HG03521 (cell line): ENCODE measurements around the gene ST3GAL6.
"Not testable (repeated sequence)": the region's sequence is repeated elsewhere in the genome, so short reads cannot be mapped to it uniquely, and the experiment has no call there.

Source experiments
- ATAC-seq: cut with Tn5 transposase; IDR thresholded peaks from one replicate; pipeline ENCODE4 v1.9.1; 2021; ENCODE audit warnings: mild to moderate bottlenecking, moderate library complexity; ENCODE audit not compliant: unreplicated experiment

The ST3GAL6 gene

DNA sequence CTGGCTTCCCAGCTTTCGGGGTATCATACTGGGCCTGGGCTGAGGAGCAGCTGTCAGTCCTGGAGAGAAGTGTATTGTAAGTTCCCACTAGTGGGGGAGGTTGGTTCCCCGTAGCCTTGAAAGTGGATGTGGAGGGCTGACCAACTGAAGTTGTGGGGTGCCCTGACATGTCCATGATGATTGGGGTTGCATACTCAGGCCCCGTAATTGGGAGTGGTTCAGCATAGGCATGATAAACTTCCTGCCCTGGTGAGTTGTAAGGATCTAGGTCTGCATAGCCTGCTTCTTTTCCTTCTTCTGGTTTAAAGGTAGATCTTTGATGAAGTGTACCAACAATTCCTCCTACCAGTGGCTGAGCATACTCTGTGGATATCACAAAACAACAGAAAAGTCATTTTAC is 36.3 kb downstream of the ST3GAL6 start:
- no peak for ATAC-seq

DNA sequence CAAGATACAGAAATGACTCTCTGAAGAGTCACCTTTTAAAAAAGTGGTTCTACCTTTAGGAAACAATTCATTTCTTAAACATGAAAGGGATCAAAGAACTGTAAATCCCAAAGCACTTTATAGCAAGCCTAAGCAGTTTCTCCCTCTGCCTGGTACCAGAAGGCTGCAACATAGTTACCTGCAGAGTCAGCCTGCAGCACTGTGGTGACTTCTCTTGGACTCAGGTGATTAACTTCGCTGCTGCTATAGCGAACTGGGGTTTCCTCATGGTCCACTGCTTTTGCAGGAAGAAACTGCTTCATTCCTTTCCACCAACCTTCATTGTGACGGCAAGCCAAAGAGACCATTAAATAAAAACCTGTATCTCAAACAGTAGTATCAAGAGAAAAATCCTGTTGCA is 37.3 kb downstream of the ST3GAL6 start:
- ATAC-seq, result no peak

DNA sequence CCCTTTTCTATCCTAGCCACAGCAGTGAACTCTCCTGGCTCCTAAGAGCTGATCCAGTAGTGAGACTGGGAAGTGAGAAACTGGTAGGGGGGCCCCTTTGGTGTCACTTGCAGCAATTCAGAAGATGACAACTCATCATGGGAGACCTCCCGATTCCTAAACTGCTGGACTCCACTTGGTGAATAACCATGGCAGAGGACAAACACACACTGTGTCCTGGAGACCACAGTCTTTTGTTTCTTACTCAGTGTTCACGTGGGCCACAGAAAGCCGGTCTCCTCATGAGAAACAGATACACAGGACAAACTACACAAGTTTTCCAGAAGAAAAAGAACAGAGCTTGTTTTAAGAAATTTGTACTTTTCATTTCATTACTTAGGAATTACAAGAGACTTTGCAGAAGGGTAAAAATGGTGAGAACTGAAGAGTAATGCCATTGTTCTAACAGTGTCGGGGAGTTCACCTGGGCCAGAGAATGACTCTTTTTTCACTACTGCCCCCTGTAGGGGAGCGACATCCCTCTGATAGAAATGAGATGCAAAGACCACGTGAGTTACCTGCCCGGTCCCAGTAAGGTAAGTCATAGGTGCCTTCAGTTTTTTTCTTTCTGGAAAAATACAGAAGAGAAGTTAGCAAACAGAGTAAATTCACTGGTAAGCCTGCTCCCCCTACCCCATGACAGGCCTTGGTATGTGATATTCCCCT is 38.1 kb downstream of the ST3GAL6 start:
- no peak for ATAC-seq

DNA sequence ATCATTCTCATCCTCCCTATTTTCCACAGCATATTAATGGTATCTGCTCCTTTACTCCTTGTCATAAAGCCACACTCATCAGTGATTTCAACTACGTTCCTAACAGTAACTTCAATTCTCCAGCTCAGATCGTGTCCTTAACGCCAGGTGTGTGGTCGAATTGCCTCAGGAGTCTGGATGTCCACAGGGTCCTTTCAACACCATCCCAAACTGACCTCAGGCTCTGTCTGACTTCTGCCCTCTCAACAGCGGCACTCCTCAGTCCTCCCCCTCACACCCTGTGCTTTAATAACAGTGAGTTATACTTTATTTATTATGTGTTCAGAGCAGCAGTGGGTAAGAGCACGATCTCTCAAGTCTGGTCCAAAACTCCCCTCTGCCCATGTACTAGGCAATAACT is 42.4 kb downstream of the ST3GAL6 start:
- no peak for ATAC-seq

DNA sequence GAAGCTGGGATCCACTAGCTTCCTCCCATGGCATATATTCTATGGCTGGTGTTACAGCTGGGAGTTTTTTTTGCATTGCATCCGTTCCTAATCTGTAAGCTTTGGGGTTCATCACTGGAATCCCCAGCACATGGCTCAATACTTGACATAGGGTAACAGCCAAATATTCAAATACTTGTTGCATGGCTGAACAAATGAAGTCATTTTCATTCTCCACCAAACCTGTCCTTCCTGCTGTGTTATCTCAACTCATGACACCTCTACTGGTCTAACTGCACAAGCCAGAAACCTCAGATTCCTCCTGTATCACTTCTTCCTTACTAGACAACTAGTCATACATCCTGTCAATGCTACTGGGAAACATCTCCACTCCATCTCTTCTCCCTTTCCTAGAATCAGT is 43.4 kb downstream of the ST3GAL6 start:
- no peak for ATAC-seq

DNA sequence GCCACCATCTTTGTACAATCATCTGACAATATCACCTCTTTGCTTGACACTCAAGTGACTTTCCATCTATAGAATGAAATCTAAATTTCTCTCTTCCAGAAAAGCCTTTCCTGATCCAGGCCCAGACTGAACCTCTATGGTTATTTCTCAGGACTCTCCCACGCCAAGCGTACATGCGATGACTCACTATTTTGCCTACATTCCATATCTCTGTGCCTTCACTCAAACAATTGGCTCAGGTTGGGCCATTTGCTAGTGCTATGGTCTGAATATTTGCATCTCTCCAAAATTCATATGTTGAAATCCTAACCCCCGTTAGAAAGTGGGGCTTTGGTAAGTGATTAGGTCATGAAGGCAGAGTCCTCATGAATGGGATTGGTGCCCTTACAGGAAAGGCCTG is 43.9 kb downstream of the ST3GAL6 start:
- ATAC-seq, result no peak

DNA sequence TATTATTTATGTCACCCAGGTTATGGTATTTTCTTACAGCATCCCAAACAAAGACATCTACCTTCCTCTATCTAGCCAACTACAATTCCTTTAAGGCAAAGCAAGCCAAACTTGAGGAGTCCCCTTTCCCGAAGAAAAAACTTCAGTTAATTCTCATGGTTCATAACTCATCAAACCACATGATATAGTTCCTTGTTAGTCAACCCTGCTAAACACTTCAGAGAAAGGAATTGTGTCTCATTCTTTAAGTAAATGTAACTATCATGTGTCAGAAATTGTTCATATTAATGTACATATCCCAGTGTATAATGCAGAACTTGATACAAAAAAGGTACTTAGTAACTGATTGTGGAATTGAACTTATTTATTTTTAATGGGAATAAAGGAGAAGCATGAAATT is 44.4 kb downstream of the ST3GAL6 start:
- ATAC-seq, result no peak

DNA sequence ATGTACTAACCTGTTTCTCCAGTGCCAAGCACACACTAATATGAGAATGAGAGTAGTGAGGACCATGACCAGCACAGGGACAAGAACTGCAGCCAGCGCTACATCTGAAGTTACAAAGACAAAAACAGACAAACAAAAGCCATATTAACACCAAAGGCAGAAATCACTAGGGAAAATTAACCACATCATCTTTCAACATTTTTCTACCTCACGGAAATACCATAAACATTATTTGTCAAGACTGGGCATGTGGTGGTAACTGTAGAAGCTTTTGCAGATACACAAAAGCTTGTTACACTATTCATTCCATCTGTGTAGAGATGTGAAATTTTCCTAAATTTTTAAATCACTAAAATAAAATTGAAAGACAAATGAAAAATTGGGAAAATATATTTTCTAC is 44.9 kb downstream of the ST3GAL6 start:
- no peak for ATAC-seq

DNA sequence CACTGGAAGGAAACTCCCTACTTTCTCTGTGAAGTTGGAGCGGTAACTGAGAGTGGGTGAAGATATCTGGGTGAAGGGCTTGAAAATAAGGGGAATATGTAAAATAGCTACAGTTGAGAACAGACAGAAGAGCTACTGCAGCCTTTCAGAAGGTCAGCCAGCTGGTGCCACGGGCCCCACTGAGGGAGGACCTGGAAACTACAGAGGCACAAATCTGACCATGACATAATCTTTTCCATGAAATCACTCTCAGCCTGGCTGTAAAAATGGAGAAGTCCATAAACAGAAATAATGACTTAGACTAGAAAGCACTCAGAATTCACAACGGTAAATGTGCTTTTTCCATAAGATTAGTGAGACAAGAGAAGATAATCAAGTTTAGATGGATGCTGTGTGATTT is 46.4 kb downstream of the ST3GAL6 start:
- ATAC-seq, result no peak

DNA sequence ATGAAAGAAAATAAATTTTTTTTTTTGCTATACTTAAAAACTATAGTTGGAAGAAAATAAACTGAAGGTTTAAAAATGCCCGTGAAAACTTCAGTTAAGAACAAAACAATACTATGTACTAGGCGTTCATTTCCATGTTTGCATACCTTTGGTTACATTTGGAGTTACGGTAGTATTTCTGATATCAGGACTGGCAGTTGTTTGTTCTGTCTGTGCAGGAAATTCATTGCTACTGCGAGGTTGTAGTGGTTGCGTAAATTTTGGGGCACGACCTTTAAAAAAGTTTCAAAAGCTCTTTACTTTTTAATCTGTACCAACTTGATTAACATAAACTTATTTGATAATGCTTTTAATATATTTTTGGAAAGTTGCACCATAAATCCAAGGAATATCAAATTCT is 47.9 kb downstream of the ST3GAL6 start:
- ATAC-seq, result no peak

DNA sequence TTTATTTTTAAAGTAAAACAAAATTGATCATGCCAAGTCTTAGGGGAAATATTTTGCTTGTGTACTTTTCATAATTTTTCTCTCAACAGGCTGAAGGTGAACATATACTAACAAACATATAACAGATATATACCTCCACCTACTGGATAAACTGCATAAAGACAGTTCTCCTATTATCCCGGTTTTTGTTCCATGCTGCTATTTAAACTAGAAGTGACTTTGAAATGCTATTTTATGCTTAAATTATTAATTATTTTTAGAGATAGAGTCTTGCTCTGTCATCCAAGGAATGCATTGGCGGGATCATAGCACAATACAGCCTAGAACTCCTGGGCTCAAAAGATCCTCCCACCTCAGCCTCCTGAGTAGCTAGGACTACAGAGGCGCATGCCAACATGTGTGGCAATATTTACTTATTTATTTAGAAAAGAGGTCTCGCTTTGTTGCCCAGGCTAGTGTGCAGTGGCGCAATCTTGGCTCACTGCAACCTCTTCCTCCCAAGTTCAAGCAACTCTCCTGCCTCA is 49.8 kb downstream of the ST3GAL6 start:
- no peak for ATAC-seq

DNA sequence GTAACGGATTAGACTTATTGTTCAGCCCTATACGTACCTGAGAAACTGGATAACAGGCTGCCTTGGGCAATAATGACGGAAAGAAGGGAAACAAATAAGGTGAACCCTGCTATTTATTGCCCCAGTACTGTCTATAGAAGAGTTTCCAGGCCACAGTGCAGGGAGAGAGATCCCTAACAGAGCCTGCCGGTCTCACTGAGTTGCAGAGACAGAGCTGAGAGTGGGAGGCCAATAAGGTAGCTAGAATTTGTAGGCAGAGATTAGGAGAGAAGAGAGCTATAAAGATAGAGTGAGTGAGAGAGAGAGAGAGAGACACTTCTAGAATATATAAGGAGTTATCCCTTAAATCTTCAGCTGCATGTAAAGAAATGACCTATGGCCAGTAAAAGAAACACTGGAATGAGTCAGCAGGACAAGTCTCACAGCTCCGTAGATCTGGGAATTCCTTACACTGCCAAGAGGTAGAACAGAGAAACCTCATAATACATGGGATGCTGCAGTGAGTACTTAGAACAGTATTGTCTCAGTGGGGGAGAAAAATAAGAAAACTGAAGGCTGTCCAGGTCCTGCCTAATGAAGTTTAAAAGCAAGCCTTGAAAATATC is 51.8 kb downstream of the ST3GAL6 start:
- ATAC-seq, result no peak

DNA sequence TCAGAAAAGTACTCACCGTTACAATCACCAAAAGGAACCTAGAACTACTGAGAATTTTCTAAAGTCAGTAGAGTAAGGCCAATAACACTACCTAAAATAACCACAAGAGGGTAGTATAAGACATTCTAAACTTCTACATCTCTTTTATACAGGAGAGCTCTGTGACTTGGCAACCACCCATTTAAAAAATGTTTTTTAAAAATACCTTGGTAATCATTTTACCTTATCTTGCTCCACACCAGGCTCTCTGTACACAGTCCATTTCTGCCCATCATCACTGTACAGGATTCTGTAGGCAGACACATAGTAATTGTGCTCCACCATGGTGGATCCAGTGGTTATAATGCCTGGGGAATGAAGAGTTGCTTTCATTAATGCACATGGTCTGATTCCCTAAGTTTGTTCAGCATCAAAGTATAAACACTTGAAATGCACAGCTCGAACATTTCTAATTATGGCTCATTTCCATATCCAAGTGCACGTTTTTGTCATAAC is 54.5 kb downstream of the ST3GAL6 start:
- ATAC-seq, result peak; percentile 90

DNA sequence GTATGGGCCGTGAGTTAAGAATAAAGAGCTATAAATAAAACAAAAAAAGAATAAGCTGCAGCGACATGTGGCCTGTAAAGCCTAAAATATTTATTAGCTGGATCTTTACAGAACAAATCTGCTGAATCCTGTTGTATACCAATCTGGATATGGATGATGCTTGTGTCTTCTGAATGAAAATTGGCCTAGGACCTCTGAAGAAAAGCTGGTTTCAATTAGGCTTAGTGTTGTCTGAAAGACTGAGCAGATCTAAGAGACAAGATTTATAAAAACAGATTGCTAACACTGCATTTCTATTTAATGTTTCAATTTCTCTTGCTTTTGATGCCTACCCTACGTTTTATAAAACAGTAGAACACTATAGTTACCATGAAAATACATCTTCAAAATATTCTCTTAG is 57.9 kb downstream of the ST3GAL6 start:
- ATAC-seq, result no peak

DNA sequence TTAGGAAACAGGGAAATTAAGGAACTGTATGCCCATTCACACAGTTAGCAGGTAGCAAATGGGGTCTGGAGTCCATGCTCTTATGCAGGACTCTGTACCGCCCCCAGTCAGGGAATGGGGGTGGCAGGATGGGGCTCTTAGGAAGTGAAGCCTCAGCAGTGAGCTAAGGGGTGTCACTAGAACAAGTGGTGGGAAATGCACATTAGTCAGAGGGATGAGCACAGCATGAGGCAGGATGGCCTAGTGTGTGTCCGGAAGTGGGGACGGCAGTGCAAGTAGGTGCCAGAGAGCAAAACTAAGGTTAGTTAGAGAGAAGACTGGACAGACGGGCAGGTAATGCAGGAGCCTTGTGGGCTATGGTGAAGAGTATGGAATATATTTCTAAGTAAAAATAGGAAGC is 60.7 kb downstream of the ST3GAL6 start:
- no peak for ATAC-seq

DNA sequence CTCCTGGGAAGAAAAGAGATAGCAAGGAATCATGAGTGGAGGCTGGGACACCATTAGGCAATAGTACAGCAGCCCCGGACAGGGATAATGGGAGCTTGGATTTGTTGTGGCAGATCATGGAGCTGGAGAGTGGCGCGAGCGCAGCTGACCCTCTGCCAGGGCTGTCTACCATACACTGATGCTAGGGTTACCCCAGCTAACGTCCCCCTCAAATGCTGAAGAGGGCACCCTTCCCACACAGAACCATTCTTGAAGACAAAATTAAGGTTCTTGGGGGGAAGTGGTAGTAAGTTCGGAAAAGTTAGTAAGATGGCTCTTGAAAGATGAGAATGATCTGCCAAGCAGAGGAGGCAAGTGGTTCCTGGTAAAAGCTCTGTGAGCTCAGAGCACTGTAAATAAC is 61.1 kb downstream of the ST3GAL6 start:
- no peak for ATAC-seq

DNA sequence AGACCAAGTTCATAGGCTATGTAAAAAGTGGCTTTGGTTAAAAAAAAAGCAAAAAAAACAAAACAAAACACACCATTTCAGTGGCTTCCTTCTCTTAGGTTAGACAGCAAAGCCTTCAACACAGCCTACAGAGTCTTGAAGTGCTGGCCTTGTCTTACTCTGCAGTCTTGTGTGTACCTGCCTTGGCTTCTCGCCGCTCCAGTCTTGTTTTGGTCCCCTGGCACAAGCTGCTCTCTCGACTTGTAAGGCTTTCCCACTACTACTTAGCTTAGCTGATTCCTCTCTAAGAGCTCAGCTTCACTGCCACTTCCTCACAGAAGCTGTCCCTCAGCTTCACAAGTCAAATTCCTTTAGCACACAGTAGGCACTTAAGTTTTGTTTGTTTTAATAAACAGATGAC is 63.0 kb downstream of the ST3GAL6 start:
- no peak for ATAC-seq

DNA sequence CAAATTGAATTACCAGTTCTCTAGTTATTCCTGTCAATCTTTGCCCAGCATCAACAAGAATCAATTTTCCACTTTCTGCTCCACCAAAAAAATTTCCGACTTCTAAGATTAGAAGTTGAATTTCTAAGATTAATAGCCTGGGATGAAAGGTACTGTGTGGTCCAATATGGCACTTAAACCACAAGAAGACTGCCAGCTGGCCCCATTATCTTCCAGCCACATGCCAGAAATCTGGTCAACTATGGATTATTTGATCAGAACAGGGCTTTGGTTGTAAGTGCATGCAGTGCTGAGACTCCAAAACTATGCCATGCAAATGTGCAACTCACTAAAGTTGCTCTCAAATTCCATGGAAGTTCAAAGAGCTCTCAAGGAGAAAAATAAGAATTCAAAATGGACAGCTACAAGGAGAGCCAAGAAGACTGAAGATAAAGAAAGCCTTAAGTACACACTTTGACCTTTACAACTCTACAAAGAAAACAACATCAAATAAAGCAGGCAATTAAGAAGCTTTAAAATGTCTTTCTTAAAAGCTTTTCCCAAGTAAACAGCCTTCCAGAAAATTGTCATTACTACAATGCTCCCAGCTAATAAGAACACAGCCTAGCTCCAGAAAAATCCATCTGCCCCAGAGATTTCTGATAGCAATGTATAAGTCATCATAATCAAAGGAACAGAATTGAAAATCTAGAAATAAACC is 64.2 kb downstream of the ST3GAL6 start:
- ATAC-seq, result no peak

DNA sequence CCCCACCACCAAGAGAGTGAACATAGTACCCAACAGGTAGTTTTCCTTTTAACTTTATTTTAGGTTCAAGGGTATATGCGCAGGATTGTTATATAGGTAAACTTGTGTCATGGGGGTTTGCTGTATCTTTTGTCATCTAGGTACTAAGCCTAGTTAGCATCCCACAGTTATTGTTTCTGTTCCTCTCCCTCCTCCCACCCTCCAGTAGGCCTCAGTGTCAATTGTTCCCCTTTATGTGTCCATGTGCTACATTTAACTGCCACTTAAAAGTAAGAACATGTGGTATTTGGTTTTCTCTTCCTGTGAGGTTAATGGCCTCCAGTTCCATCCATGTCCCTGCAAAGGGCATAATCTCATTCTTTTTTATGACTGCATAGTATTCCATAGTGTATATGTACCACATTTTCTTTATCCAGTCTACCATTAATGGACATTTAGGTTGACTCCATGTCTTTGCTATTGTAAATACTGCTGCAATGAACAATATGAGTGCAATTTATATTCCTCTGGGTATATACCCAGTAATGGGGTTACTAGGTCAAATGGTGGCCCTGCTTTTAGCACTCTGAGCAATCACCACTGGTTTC is 66.2 kb downstream of the ST3GAL6 start:
- no peak for ATAC-seq

DNA sequence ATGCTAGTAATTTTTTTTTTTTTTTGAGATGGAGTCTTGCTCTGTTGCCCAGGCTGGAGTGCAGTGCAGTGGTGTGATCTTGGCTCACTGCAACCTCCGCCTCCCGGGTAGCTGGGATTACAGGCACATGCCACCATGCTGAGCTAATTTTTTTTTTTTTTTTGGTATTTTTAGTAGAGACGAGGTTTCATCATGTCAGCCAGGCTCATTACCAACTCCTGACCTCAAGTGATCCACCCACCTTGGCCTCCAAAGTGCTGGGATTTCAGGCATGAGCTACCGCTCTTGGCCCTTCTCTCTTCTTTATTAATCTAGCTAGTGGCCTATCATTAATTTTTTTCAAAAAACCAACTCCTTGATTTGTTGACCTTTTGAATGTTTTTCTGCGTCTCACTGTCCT is 67.9 kb downstream of the ST3GAL6 start:
- ATAC-seq, result not testable (repeated sequence)

DNA sequence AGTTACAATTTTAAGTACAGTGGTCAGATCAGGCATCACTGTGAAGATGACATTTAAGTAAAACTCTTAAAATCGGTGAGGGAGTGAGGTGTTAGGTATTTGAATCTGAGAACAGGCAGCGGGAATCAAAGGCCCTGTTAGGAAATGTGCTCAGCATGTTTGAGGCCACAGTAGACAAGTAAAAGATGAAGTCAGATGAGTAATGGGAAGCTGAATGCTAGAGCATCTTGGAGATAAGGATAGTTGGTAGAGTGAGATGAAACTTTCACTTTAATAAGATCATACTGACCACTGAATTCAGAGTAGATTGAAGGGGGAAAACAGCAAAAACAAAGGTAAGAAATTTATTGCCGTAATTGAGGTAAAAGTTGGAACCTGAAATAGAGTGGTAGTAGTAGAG is 76.7 kb downstream of the ST3GAL6 start:
- no peak for ATAC-seq
